NCI-H2029 treated with DMSO at 0.1 percent for 48 hours (cell line): ENCODE measurements around the gene MICU1.
"Not testable (repeated sequence)": the region's sequence is repeated elsewhere in the genome, so short reads cannot be mapped to it uniquely, and the experiment has no call there.

Experiments
- DNase-seq: peaks from one replicate; lab custom pipeline; 2025; lab: John Stamatoyannopoulos, UW

Gene MICU1

GRCh38 chr10:72503241-72503640 is 122.6 kb downstream of the MICU1 start:
- DNase-seq: no peak

GRCh38 chr10:72502581-72502980 is 123.3 kb downstream of the MICU1 start:
- no peak for DNase-seq

- no peak for DNase-seq
Measured at GRCh38 chr10:72499701-72500100, 126.2 kb downstream of the MICU1 start.

GRCh38 chr10:72490951-72491350 is 134.9 kb downstream of the MICU1 start:
- DNase-seq: no peak

- no peak for DNase-seq
Measured at GRCh38 chr10:72487521-72487920, 138.4 kb downstream of the MICU1 start.

GRCh38 chr10:72487116-72487515 is 138.8 kb downstream of the MICU1 start:
- DNase-seq: no peak

- no peak for DNase-seq
Measured at GRCh38 chr10:72485701-72486100, 140.2 kb downstream of the MICU1 start.

GRCh38 chr10:72484521-72484920 is 141.4 kb downstream of the MICU1 start:
- DNase-seq: no peak

GRCh38 chr10:72483471-72483870 is 142.4 kb downstream of the MICU1 start:
- no peak for DNase-seq

- DNase-seq: no peak
Measured at GRCh38 chr10:72480861-72481260, 145.0 kb downstream of the MICU1 start.

- no peak for DNase-seq
Measured at GRCh38 chr10:72477463-72477862, 148.4 kb downstream of the MICU1 start.

- no peak for DNase-seq
Measured at GRCh38 chr10:72472306-72472705, 153.6 kb downstream of the MICU1 start.

GRCh38 chr10:72470666-72471065 is 155.2 kb downstream of the MICU1 start:
- DNase-seq: no peak

- DNase-seq: not testable (repeated sequence)
Measured at GRCh38 chr10:72467064-72467463, 158.8 kb downstream of the MICU1 start.

- no peak for DNase-seq
Measured at GRCh38 chr10:72466018-72466417, 159.9 kb downstream of the MICU1 start.

GRCh38 chr10:72464438-72464837 is 161.4 kb downstream of the MICU1 start:
- no peak for DNase-seq

- no peak for DNase-seq
Measured at GRCh38 chr10:72462261-72462660, 163.6 kb downstream of the MICU1 start.

- no peak for DNase-seq
Measured at GRCh38 chr10:72461085-72461484, 164.8 kb downstream of the MICU1 start.

GRCh38 chr10:72460284-72460876 is 165.5 kb downstream of the MICU1 start:
- DNase-seq: no peak

GRCh38 chr10:72459301-72459700 is 166.6 kb downstream of the MICU1 start:
- DNase-seq: no peak

- DNase-seq: no peak
Measured at GRCh38 chr10:72455889-72456595, 169.8 kb downstream of the MICU1 start.

- DNase-seq: no peak
Measured at GRCh38 chr10:72449941-72450441, 175.9 kb downstream of the MICU1 start.

- DNase-seq: no peak
Measured at GRCh38 chr10:72445851-72446250, 180.0 kb downstream of the MICU1 start.

GRCh38 chr10:72442969-72443368 is 182.9 kb downstream of the MICU1 start:
- DNase-seq: not testable (repeated sequence)
